ENCODE measurements around the gene OGT. TPM values are rescaled to one million over a fixed set of nuclear protein-coding genes. Genes with fewer than 3 reads are reported as not detected.
A peak's percentile ranks its signal among the peaks of the same experiment; 100 is the strongest.

Gene OGT
- polyA plus RNA-seq, 1 of the 3 experiments (the other 2 are of a cell fraction): 77.0 TPM

DNA sequence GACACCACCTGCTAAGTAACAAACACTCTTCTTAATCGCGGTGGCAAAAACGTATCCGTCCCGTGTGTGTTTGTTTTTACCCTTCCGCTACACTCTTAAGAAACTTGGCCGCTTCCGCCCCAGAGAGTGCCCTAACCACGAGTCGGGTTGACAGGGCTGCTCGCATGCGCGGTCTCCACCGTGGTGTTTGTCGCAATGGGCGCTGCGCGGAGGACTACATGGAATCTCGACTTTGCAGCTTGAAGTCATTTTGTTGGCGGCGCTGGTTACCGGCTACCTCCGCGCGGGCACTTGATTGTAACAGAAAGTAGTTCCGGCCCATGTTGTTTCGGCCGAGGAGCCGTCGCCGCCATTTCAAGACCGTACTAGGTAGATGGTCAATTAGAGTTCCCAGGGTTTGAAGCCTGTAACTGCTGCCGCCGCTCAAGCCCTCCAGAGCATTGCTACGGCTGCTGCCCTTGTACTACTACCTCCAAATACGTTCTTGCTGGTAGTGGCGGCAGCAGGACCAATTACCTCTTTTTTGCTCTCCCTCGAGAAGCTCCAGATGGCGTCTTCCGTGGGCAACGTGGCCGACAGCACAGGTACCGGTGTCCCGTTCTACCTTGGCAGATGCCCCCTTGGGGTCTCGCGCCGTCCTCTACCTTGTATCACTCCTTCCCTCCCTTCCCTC lies at the start of gene OGT (continued):
- TF ChIP-seq EZH2phosphoT487 (IDR thresholded peaks at IDR 0.05; ENCODE audit: borderline replicate concordance, low read depth) (no peak), MXI1 (IDR thresholded peaks at IDR 0.05; ENCODE audit: low read depth, low read length) (peak; percentile 99), GATA2 (CRISPR knock-in tag; IDR thresholded peaks at IDR 0.05) (no peak), NFIC (IDR thresholded peaks at IDR 0.05; ENCODE audit: borderline replicate concordance) (no peak; the same call in 1 of the 2 replicates), RFX5 (IDR thresholded peaks at IDR 0.05; ENCODE audit: low read length) (no peak), RCOR1 (IDR thresholded peaks at IDR 0.05; ENCODE audit: low read length) (peak; percentile 48; the same call in 1 of the 2 replicates), JUND (IDR thresholded peaks at IDR 0.05) (peak; percentile 45; the same call in 1 of the 2 replicates), ELF1 (IDR thresholded peaks at IDR 0.05) (peak; percentile 49; the same call in 1 of the 2 replicates), FOXJ3 (CRISPR knock-in tag; IDR thresholded peaks at IDR 0.05) (no peak), SIN3A (IDR thresholded peaks at IDR 0.05; ENCODE audit: borderline replicate concordance, low read depth, low read length) (peak; percentile 95; the same call in 1 of the 2 replicates)
- TF ChIP-seq, protein P1, sequence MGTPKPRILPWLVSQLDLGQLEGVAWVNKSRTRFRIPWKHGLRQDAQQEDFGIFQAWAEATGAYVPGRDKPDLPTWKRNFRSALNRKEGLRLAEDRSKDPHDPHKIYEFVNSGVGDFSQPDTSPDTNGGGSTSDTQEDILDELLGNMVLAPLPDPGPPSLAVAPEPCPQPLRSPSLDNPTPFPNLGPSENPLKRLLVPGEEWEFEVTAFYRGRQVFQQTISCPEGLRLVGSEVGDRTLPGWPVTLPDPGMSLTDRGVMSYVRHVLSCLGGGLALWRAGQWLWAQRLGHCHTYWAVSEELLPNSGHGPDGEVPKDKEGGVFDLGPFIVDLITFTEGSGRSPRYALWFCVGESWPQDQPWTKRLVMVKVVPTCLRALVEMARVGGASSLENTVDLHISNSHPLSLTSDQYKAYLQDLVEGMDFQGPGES (IDR thresholded peaks at IDR 0.05; ENCODE audit: low read depth, low read length): no peak
- TF ChIP-seq, protein P2, sequence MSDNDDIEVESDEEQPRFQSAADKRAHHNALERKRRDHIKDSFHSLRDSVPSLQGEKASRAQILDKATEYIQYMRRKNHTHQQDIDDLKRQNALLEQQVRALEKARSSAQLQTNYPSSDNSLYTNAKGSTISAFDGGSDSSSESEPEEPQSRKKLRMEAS (IDR thresholded peaks at IDR 0.05; ENCODE audit: low read depth): peak; percentile 92; the same call in 1 of the 2 replicates

DNA sequence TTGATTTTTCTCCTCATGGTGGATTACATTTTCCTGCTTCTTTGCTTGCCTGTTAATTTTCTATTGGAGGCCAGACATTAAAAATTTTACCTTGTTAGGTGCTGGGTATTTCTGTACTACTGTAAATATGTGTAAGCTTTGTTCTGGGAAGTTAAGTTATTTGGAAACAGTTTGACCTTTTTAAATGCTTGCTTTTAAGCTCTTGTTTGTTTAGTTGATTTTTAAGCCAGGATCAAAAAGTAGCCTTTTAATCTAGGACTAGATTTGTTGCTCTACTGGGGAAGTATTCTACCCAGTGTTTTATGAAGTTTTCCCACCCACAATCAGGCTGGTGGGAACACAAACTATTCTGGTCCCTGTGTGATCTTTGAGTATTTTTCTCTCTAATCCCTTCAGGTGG lies 45.1 kb upstream of the OGT start:
- POLR2A ChIA-PET: no interaction called here
- no peak overlapping the region for H2AFZ ChIP-seq (ENCODE audit: low read depth)
- TF ChIP-seq FOXJ3 (CRISPR knock-in tag; IDR thresholded peaks at IDR 0.05) (no peak), EZH2phosphoT487 (IDR thresholded peaks at IDR 0.05; ENCODE audit: borderline replicate concordance, low read depth) (no peak), FOXM1 (IDR thresholded peaks at IDR 0.05; ENCODE audit: low read depth) (no peak), CHD2 (IDR thresholded peaks at IDR 0.05; ENCODE audit: low read length, partially characterized antibody) (no peak), NRF1 (IDR thresholded peaks at IDR 0.05; ENCODE audit: low read depth, low read length) (no peak), GABPA (IDR thresholded peaks at IDR 0.05; ENCODE audit: low read depth) (no peak), MXI1 (IDR thresholded peaks at IDR 0.05; ENCODE audit: low read depth, low read length) (no peak), EP300 (IDR thresholded peaks at IDR 0.05; ENCODE audit: borderline replicate concordance in 1 of 2, low read depth in 1 of 2, low read length in 1 of 2) (no peak), NFIC (IDR thresholded peaks at IDR 0.05; ENCODE audit: borderline replicate concordance) (no peak), TEAD4 (IDR thresholded peaks at IDR 0.05; ENCODE audit: borderline replicate concordance, insufficient read depth) (no peak), YY1 (IDR thresholded peaks at IDR 0.05; ENCODE audit: low read depth) (no peak), MEF2A (IDR thresholded peaks at IDR 0.05; ENCODE audit: borderline replicate concordance, low read depth) (no peak), RXRA (IDR thresholded peaks at IDR 0.05; ENCODE audit: borderline replicate concordance, low read depth) (no peak)
- TF ChIP-seq, protein P3, sequence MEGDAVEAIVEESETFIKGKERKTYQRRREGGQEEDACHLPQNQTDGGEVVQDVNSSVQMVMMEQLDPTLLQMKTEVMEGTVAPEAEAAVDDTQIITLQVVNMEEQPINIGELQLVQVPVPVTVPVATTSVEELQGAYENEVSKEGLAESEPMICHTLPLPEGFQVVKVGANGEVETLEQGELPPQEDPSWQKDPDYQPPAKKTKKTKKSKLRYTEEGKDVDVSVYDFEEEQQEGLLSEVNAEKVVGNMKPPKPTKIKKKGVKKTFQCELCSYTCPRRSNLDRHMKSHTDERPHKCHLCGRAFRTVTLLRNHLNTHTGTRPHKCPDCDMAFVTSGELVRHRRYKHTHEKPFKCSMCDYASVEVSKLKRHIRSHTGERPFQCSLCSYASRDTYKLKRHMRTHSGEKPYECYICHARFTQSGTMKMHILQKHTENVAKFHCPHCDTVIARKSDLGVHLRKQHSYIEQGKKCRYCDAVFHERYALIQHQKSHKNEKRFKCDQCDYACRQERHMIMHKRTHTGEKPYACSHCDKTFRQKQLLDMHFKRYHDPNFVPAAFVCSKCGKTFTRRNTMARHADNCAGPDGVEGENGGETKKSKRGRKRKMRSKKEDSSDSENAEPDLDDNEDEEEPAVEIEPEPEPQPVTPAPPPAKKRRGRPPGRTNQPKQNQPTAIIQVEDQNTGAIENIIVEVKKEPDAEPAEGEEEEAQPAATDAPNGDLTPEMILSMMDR (IDR thresholded peaks at IDR 0.05): no peak
- TF ChIP-seq, protein P4, sequence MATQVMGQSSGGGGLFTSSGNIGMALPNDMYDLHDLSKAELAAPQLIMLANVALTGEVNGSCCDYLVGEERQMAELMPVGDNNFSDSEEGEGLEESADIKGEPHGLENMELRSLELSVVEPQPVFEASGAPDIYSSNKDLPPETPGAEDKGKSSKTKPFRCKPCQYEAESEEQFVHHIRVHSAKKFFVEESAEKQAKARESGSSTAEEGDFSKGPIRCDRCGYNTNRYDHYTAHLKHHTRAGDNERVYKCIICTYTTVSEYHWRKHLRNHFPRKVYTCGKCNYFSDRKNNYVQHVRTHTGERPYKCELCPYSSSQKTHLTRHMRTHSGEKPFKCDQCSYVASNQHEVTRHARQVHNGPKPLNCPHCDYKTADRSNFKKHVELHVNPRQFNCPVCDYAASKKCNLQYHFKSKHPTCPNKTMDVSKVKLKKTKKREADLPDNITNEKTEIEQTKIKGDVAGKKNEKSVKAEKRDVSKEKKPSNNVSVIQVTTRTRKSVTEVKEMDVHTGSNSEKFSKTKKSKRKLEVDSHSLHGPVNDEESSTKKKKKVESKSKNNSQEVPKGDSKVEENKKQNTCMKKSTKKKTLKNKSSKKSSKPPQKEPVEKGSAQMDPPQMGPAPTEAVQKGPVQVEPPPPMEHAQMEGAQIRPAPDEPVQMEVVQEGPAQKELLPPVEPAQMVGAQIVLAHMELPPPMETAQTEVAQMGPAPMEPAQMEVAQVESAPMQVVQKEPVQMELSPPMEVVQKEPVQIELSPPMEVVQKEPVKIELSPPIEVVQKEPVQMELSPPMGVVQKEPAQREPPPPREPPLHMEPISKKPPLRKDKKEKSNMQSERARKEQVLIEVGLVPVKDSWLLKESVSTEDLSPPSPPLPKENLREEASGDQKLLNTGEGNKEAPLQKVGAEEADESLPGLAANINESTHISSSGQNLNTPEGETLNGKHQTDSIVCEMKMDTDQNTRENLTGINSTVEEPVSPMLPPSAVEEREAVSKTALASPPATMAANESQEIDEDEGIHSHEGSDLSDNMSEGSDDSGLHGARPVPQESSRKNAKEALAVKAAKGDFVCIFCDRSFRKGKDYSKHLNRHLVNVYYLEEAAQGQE (IDR thresholded peaks at IDR 0.05; ENCODE audit: low read depth, low read length): no peak
- TF ChIP-seq, protein P1 (IDR thresholded peaks at IDR 0.05; ENCODE audit: low read depth, low read length): no peak
- H3K4me3 ChIP-seq (ENCODE audit: low read depth in 2 of 2, low read length in 1 of 2): no peak overlapping the region
- H3K9me2 ChIP-seq: no peaks in the 10 kb centered on the region
- no peaks in the 10 kb centered on the region for H3K36me3 ChIP-seq (replicated peaks in 1 of 2; ENCODE audit: control insufficient read depth in 1 of 2, insufficient read depth in 2 of 2, low read length in 1 of 2)
- H3K27me3 ChIP-seq (ENCODE audit: insufficient read depth): no peaks in the 10 kb centered on the region; the same call in 1 of the 2 replicates
- no peak for DNase-seq
- H3K4me1 ChIP-seq (ENCODE audit: control insufficient read depth in 1 of 2, insufficient read depth in 2 of 2, low read depth in 1 of 2, low read length in 1 of 2): no peaks in the 10 kb centered on the region
- H3K79me2 ChIP-seq (ENCODE audit: insufficient read depth): no peaks in the 10 kb centered on the region
- no peak overlapping the region for H3K4me2 ChIP-seq
- CTCF ChIA-PET: interaction anchor here (1.7 kb wide), 1 partner anchor 40 kb away, joined by 3 read pairs; no protein-coding TSS in a partner anchor
- H4K20me1 ChIP-seq (ENCODE audit: insufficient read depth): no peaks in the 10 kb centered on the region
- no peaks in the 10 kb centered on the region for H3K9me3 ChIP-seq
- no peak overlapping the region for H3K9ac ChIP-seq
- H3K27ac ChIP-seq (ENCODE audit: low read depth in 2 of 2, low read length in 1 of 2): no peak overlapping the region
- no peaks in the 10 kb centered on the region for H3F3A ChIP-seq (replicated peaks; ENCODE audit: insufficient read depth)
